SKM-1 treated with dmso at 0.1 percent for 144 hours (cell line): Measurements from ENCODE around the gene PPFIA1.
"Not testable (repeated sequence)": the region's sequence is repeated elsewhere in the genome, so short reads cannot be mapped to it uniquely, and the experiment has no call there.

Experiments used
- DNase-seq: peaks from one replicate; lab custom pipeline; 2025; ENCODE audit not compliant: unreplicated experiment; lab: John Stamatoyannopoulos, UW

Gene PPFIA1

GRCh38 chr11:70295166-70295565 lies 24.7 kb downstream of the PPFIA1 start:
- DNase-seq, result not testable (repeated sequence)

GRCh38 chr11:70296681-70297080 lies 26.2 kb downstream of the PPFIA1 start:
- no peak for DNase-seq

DNA sequence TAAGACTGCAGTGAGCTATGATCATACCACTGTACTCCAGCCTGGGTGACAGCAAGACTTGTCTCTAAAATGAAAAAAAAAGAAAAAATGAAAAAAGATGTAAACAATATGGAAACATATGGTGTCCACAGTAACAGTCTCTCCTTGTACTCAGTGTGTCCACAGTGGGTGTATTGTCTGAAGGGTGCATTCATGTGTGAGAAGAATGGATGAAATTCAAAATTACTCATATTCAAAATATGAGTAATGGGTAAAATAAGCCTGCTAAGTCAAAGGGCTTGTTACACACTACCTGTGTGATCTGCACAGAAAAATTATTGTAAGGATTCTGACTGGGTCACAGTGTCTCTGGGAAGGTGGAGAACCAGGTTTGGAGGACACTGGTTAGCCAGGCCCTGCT lies 26.9 kb downstream of the PPFIA1 start:
- no peak for DNase-seq

DNA sequence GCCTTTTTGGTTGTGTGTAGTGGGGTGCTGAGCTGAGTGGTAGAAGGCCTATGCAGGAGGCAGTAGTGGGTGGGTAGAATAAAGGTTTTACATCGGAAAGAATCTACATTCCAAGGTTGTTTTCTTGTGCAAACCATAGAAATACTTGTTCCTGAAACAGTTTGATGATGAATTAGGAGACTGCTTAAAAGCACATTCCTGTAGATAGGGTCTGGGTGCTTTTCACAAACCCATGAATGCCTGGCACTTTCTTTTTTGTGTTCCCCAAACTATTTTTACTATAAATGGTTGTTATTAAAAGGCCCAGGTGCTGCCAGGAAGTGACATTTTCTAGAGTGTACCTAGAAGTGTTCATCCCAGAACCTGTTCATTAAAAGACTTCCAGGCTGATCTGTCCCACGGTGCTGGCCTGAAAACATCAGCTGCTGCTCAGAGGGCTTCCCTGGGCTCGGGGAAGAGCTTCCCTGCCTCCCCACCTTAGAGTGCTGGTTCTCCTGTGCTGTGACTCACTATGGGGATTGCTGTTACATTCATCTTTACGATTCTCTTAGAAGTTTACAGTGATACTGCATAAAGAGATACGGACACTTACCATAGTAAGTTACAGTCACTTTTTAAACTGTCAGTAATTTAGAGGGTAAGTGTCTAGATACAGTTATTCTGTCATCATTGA lies 27.9 kb downstream of the PPFIA1 start:
- DNase-seq, result no peak

GRCh38 chr11:70299636-70300035 lies 29.1 kb downstream of the PPFIA1 start:
- no peak for DNase-seq

DNA sequence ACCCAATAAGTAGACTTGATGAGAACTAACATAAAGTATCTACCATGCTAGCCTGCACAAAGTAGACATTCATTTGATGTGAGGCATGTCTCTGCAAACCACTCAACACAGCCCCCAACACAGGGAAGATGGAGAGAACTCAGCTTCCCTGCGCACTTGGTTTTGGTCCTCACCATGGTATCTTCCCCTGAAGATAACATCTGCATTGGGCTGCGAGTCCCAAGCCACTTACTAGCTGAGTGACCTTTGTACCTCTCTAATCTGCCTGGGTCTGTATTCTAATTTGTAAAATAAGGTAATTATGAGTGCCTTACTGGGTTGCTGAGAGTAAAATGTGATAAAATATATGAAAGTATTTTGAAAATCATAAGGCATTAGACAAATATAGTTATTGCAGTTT lies 30.7 kb downstream of the PPFIA1 start:
- DNase-seq, result no peak

DNA sequence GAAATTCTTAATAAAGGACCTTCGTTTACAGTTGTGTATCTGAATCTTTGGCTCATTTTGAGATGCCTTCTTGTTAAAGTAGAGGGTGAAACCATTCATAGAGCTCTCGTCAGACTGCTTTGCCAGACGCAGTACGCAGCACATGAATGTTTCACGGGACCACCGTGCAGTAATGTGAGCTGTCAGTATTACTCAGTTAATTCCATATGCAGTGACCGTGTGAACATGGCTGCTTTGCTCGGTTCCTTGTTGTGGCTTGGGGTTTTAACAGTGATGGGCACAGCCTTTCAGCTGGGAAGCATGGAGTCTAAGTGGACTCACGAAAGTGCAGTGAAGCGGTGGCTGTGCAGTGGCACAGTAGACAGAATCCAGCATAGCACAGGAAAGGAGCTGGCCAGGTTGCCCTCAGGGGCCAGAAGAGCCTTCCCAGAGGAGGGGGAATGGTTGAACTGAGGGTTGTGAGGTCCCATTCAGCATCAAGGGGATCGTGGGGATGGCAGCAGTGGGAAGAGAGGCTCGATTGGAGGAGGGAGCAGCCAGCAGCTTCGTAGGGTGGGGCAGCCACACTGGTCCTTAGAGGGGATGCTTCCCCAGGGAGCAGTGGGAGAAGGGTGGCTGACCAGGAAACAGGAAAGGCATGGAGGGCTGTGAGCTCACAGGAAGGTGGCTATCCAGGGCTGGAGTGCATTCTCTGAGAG lies 31.4 kb downstream of the PPFIA1 start:
- no peak for DNase-seq

DNA sequence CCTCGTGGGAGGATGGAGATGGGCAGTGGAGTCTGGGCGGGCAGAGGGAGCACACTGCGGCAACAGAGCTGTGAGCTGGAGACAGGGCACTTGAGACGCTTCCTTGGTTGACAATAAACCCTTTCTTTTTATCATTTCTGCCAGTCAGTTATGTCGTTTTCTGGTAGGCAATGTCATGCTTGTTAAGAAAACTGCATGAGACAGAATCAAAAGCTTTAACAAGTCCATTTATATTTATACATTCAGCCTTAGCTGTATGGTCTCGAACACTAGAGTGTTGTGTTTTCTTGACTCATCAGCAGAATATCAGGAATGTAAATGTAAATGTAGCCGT lies 31.9 kb downstream of the PPFIA1 start:
- DNase-seq, result no peak

GRCh38 chr11:70303070-70303469 lies 32.6 kb downstream of the PPFIA1 start:
- DNase-seq, result no peak

GRCh38 chr11:70304208-70304603 lies 33.7 kb downstream of the PPFIA1 start:
- DNase-seq, result no peak

- no peak for DNase-seq
Measured at GRCh38 chr11:70305501-70305900, 35.0 kb downstream of the PPFIA1 start.

- DNase-seq, result no peak
Measured at GRCh38 chr11:70306586-70307033, 36.1 kb downstream of the PPFIA1 start.

DNA sequence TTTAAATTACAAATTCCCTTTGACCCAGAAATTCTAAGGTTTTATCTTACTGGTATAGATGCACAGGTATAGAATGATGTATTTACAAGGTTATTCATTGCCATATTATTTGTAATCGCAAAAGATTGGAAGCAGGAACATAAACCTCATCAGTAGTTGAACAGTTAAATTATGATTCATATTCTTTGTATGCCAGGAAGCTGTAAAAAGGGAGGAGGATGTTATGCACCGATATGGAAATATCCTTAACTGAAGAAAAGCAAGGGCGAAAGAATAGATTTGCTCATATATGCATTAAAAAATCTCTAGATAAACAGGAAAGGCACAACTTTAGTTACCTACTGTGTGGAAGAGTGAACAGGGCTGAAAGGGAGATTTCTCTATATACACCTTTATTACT lies 36.7 kb downstream of the PPFIA1 start:
- DNase-seq, result no peak

DNA sequence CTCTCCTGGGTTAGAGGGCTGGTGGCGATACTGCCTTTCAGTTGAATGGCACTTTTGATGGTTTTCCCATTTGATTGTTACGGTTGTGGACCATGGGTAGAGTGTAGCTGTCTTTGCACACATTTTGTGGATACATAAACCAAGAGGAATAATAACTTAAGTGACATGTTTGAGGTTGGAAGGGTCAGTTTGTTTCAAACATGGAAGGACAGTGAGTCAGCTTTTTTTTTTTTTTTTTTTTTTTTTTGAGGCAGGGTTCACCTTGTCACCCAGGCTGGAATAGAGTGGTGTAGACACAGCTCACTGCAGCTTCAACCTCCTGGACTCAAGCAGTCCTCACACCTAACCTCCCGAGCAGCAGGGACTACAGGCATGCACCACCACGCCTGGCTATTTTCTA lies 41.1 kb downstream of the PPFIA1 start:
- no peak for DNase-seq

- no peak for DNase-seq
Measured at GRCh38 chr11:70312401-70313357, 42.2 kb downstream of the PPFIA1 start.

DNA sequence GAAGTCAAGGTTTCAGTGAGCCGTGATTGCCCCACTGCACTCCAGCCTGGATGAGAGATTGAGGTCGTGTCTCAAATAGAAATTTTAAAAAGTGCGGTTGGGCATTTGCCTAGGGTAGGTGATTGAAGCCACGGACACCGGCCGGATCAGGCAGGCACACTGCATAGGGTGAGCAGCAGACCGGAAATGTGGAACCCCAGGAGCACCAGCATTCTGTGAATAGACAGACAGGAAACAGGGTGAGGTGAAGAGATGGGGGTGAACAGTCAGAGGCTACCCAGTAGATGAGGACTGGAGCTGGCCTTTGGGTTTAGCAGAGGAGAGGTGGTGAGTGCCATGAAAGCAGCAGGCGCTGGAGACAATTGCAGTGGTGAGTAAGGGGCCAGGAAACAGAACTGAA lies 43.5 kb downstream of the PPFIA1 start:
- DNase-seq, result no peak

DNA sequence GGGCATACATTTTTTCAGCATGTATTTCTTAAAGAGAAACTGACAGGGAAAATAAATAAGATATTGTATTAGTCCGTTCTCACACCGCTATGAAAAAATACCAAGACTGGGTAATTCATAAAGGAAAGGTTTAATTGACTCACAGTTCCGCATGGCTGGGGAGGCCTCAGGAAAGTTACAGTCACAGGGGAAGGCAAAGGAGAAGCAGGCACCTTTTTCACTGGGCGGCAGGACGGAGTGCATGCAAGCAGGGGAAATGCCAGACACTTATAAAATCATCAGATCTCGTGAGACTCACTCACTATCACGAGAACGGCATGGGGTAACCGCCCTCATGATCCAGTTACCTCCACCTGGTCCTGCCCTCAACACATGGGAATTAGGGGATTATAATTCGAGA lies 44.2 kb downstream of the PPFIA1 start:
- peak; percentile 66 for DNase-seq

DNA sequence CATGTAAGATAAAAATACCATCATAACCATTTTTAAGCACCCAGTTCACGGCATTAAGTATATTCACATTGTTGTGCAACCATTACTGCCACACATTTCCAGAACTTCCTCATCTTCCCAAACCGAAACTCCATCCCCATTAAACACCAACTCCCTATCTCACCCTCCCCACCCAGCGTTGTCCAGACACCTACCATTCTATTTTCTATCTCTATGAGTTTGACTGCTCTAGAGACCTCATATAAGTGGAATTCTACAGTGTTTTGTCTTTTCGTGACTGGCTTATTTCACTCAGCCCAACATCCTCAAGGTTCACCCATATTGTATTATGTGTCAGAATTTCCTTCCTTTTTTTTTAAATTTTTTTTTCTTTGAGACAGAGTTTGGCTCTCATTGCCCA lies 45.2 kb downstream of the PPFIA1 start:
- peak; percentile 67 for DNase-seq

GRCh38 chr11:70317581-70318305 lies 47.3 kb downstream of the PPFIA1 start:
- peak; percentile 5 for DNase-seq

DNA sequence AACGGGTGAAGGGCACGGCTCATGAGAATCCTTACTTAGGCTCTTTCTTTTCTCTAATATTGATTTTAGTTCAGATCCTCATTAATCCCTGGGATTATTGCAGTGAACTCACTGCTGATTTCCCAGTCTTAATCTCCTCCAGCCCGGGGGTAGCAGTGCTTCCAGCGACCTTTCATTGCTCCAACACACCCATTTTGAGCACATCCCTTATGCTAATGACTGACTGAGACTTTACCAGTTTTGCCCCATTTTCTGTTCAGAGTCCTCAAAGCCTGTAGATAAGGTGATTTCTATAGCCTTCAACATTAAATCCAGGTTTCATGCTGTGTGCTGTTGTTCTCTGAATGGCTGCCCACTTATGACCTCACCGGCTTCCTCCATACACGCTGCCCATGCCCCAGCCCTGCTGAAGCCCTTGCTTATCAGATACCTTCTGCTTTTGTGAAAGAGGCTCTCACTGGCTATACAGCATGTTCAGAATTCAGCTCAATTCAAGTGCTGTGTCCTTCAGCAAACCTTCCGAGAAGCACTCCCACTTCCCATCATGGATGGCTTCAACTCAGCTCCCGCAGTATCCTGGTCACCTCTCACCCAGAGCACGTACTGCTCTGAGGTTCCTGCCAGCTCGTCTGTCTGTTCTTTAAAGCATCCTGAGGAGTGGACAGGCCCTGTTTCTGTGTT lies 49.0 kb downstream of the PPFIA1 start:
- no peak for DNase-seq

DNA sequence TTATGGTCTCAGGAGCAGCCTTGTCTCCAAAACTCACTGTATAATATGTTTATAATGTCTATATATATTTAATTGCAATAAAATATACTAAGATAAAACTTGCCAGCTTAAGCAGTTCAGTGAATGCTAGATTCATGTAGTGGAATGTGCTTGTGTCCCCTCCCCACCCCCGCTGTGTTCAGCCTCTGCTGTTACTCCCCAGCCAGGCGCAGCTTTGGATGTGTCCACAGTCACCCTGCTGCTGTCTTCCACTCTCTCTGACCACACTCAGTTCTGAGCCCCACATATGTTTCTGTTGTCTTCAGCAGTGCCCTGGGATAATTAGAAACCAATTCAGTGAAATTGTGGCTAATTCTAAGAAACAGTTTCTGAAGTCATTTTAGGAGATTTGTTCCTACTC lies 52.2 kb downstream of the PPFIA1 start:
- no peak for DNase-seq
